HPDE6-E6E7 (cell line): ENCODE results near the gene RNF212.
"Not testable (repeated sequence)": the region's sequence is repeated elsewhere in the genome, so short reads cannot be mapped to it uniquely, and the experiment has no call there.

Source experiments
- DNase-seq: peaks from one replicate; pipeline ENCODE4 v3.0.0; 2011; ENCODE audit warnings: missing footprints; ENCODE audit errors: extremely low spot score

Gene RNF212

GRCh38 chr4:1065732-1066131 lies 47.6 kb downstream of the RNF212 start:
- DNase-seq, result no peak

- no peak for DNase-seq
These were observed 50.9 kb downstream of the RNF212 start for GRCh38 chr4:1062419-1062818.

GRCh38 chr4:1061760-1062159 lies 51.6 kb downstream of the RNF212 start:
- DNase-seq, result no peak

- DNase-seq, result no peak
These were observed 52.2 kb downstream of the RNF212 start for GRCh38 chr4:1061056-1061700.

- DNase-seq, result no peak
These were observed 52.7 kb downstream of the RNF212 start for GRCh38 chr4:1060621-1061020.

- no peak for DNase-seq
These were observed 53.2 kb downstream of the RNF212 start for GRCh38 chr4:1060121-1060520.

- no peak for DNase-seq
These were observed 54.2 kb downstream of the RNF212 start for GRCh38 chr4:1058997-1059665.

- DNase-seq, result no peak
These were observed 55.0 kb downstream of the RNF212 start for GRCh38 chr4:1058198-1058996.

GRCh38 chr4:1057403-1057745 lies 56.0 kb downstream of the RNF212 start:
- DNase-seq, result no peak

GRCh38 chr4:1056671-1057402 lies 56.5 kb downstream of the RNF212 start:
- no peak for DNase-seq

GRCh38 chr4:1055721-1056590 lies 57.4 kb downstream of the RNF212 start:
- no peak for DNase-seq

- not testable (repeated sequence) for DNase-seq
These were observed 58.1 kb downstream of the RNF212 start for GRCh38 chr4:1055243-1055701.

- not testable (repeated sequence) for DNase-seq
These were observed 58.6 kb downstream of the RNF212 start for GRCh38 chr4:1054696-1055242.

- DNase-seq, result not testable (repeated sequence)
These were observed 59.5 kb downstream of the RNF212 start for GRCh38 chr4:1053891-1054290.

GRCh38 chr4:1053080-1053661 lies 60.2 kb downstream of the RNF212 start:
- DNase-seq, result no peak

- DNase-seq, result no peak
These were observed 61.1 kb downstream of the RNF212 start for GRCh38 chr4:1052231-1052671.

GRCh38 chr4:1051472-1051871 lies 61.9 kb downstream of the RNF212 start:
- no peak for DNase-seq

GRCh38 chr4:1050486-1051213 lies 62.7 kb downstream of the RNF212 start:
- DNase-seq, result no peak

GRCh38 chr4:1049591-1049905 lies 63.8 kb downstream of the RNF212 start:
- DNase-seq, result no peak
